ENCODE results near the gene LONRF2. TPM values are rescaled to one million over a fixed set of nuclear protein-coding genes. Genes with fewer than 3 reads are reported as not detected.

LONRF2 gene
- total RNA-seq, 1 donor from 2014 or later, result 7.6 TPM

DNA sequence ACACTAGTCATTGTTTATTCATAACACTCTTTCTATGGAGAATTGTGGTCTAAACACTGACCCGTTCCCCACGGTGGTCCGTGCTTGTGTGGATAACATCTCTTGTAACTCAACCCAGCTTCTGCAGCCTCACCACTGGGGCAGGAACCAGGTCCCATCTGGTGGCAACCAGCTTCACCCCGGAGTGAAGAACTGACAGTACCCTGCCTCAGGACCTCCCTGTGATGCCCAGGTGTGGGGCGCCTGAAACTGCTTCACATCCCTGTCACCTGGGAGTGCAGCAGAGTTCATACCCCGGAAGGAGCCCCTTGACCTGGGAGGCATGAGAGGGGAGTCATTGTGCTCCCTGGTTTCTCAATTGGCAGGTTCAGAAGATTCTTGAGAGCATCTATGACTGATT is 81.1 kb downstream of the LONRF2 start:
- DNase-seq (ENCODE audit: low spot score in 2 of 2), result no peak
- no peak overlapping the region for H3K27ac ChIP-seq
- no peaks in the 10 kb centered on the region for H3K27me3 ChIP-seq
- H3K4me1 ChIP-seq, result no peaks in the 10 kb centered on the region
- H3K9me3 ChIP-seq, result no peaks in the 10 kb centered on the region
- no peaks in the 10 kb centered on the region for H3K36me3 ChIP-seq
- TF ChIP-seq CTCF (IDR thresholded peaks at IDR 0.05), result no peak
- intact Hi-C loops (cut with DNase I), result loop anchor here (10.0 kb wide), 1 partner anchor 406 kb away; no protein-coding TSS in a partner anchor
- H3K4me3 ChIP-seq, result no peak overlapping the region

DNA sequence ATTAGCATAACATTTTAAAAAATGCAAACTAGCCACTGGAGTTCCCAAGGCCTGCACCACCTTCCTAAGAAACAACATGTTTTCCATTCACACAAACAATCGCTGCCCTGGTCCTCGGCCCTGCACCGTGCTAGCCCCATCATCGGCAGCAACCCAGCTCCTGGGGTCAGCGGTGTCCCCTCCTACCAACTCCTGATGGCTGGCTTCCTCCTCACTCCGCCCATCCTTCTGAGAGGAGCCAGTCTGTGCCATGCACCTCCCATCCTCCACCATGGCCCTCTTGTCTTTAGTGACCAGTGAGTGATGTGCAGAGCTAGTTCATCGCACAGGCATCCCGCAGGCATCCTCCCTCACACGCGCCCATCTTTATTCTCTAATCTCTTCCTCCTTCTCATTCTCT is 81.9 kb downstream of the LONRF2 start:
- Histone ChIP-seq H3K4me1 (no peaks in the 10 kb centered on the region), H3K4me3 (no peak overlapping the region), H3K27me3 (no peaks in the 10 kb centered on the region), H3K27ac (no peak overlapping the region), H3K36me3 (no peaks in the 10 kb centered on the region), H3K9me3 (no peaks in the 10 kb centered on the region)
- TF ChIP-seq CTCF (IDR thresholded peaks at IDR 0.05), result no peak
- intact Hi-C loops (cut with DNase I), result loop anchor here (10.0 kb wide), 1 partner anchor 406 kb away; no protein-coding TSS in a partner anchor
- DNase-seq (ENCODE audit: low spot score in 2 of 2), result no peak

GRCh38 chr2:100239486-100240210 is 82.7 kb downstream of the LONRF2 start:
- H3K36me3 ChIP-seq, result no peaks in the 10 kb centered on the region
- intact Hi-C loops (cut with DNase I), result loop anchor here (1.0 to 10.0 kb wide), 2 partner anchors 405 to 681 kb away; no protein-coding TSS in a partner anchor

GRCh38 chr2:100238471-100238870 is 83.8 kb downstream of the LONRF2 start:
- Histone ChIP-seq H3K36me3 (no peaks in the 10 kb centered on the region), H3K27me3 (no peaks in the 10 kb centered on the region), H3K9me3 (no peaks in the 10 kb centered on the region), H3K27ac (no peak overlapping the region), H3K4me1 (no peaks in the 10 kb centered on the region), H3K4me3 (no peak overlapping the region)
- DNase-seq (ENCODE audit: low spot score in 2 of 2), result no peak
- TF ChIP-seq CTCF (IDR thresholded peaks at IDR 0.05), result no peak
- intact Hi-C loops (cut with DNase I), result no loop called here

More at GRCh38 chr2:100239486-100240210, 82.7 kb downstream of the LONRF2 start:
- DNase-seq (ENCODE audit: low spot score in 2 of 2), result no peak
- Histone ChIP-seq H3K9me3 (no peaks in the 10 kb centered on the region), H3K27ac (no peak overlapping the region), H3K27me3 (no peaks in the 10 kb centered on the region), H3K4me1 (no peaks in the 10 kb centered on the region), H3K4me3 (no peak overlapping the region)
- no peak for TF ChIP-seq CTCF (IDR thresholded peaks at IDR 0.05)

DNA sequence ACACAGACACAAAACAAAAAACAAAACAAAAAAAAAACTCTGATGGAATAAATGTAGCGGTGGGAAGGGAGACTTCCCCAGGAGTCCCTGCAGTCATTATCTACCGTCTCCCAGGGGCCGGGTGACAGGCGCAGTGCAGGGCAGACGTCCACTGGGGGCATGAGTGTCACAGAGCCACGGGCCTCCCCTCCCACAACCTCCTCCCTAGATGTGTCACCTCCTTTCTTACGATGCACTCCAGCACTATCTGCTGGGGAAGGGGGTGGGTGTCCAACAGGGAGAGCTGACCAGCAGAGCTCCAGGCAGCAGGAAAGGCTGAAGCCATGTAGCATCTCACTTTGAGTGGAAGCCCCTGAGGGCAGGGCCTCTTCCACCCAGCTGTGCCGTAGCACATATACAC is 84.5 kb downstream of the LONRF2 start:
- Histone ChIP-seq H3K27ac (no peak overlapping the region), H3K36me3 (no peaks in the 10 kb centered on the region), H3K27me3 (no peaks in the 10 kb centered on the region), H3K4me3 (no peak overlapping the region), H3K9me3 (no peaks in the 10 kb centered on the region), H3K4me1 (no peaks in the 10 kb centered on the region)
- TF ChIP-seq CTCF (IDR thresholded peaks at IDR 0.05), result no peak
- intact Hi-C loops (cut with DNase I), result no loop called here
- DNase-seq (ENCODE audit: low spot score in 2 of 2), result no peak
